Suprapubic skin (tissue), 4 donors: ENCODE data around the gene ST3GAL4.

Experiments
- POLR2A ChIP-seq, 2 donors: fragments of 450-650 bp; IDR thresholded peaks; one replicate each; pipeline ENCODE4 v1.6.1; 2017; ENCODE audit warnings: antibody characterized with exemption in 2 of 2, mild to moderate bottlenecking in 2 of 2, moderate library complexity in 2 of 2
- POLR2AphosphoS5 ChIP-seq, 3 donors: sonication (generic); formaldehyde crosslinking; IDR thresholded peaks; one replicate each; pipeline ENCODE4 v1.6.1; 2017; ENCODE audit warnings: antibody characterized with exemption in 3 of 3
- TF ChIP-seq, protein P1 (sequence below), 2 donors: fragments of 200-600 bp in 1 of 2; fragments of 450-650 bp in 1 of 2; sonication (generic) in 1 of 2; IDR thresholded peaks; one replicate each; pipeline ENCODE4 v1.5.1; 2016 to 2019; ENCODE audit warnings: antibody characterized with exemption in 2 of 2, mild to moderate bottlenecking in 1 of 2, moderate library complexity in 1 of 2

DNA sequence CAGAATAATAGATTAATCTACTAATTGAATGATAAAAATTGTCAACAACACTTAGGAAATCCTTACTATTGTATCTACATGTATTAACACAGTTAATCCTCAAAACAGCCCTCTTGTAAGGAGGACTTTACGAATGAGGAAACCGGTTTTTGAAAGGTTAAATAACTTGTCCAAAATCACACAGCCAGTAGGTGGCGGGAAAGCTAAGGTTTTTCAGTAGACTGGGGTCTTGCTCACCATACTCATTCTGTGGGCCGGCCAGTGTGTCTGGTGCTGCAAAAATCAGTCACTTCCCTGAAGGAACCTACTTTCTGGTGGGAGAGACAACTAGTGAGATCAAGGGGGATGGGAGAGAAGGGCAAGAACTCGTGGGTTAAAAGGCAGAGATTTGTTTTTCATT, 47.8 kb upstream of the ST3GAL4 start:
- TF ChIP-seq, protein P1, sequence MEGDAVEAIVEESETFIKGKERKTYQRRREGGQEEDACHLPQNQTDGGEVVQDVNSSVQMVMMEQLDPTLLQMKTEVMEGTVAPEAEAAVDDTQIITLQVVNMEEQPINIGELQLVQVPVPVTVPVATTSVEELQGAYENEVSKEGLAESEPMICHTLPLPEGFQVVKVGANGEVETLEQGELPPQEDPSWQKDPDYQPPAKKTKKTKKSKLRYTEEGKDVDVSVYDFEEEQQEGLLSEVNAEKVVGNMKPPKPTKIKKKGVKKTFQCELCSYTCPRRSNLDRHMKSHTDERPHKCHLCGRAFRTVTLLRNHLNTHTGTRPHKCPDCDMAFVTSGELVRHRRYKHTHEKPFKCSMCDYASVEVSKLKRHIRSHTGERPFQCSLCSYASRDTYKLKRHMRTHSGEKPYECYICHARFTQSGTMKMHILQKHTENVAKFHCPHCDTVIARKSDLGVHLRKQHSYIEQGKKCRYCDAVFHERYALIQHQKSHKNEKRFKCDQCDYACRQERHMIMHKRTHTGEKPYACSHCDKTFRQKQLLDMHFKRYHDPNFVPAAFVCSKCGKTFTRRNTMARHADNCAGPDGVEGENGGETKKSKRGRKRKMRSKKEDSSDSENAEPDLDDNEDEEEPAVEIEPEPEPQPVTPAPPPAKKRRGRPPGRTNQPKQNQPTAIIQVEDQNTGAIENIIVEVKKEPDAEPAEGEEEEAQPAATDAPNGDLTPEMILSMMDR (IDR thresholded peaks at IDR 0.05): no peak
- TF ChIP-seq POLR2AphosphoS5 (IDR thresholded peaks at IDR 0.05): no peak
- TF ChIP-seq POLR2A (IDR thresholded peaks at IDR 0.05): no peak
